ENCODE data around the gene ANKRD28.

DNA sequence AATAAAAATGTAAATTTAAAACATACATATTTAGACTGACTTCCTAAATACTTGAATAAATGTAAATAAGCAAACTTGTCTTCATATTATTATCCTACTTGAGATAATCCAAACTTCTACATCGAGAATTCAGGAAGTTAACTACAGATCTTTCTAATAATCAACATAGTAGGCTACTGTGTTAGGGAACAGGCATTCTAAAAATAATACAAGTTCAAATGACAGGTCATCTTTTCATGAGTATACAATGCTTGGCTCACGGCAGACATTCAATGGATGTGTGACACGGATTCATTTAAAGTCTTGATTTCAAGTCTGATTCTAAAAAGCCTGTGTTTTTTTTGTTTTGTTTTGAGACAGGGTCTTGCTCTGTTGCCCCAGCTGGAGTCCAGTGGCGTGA, 107.5 kb downstream of the ANKRD28 start:
- TF ChIP-seq, protein P1, sequence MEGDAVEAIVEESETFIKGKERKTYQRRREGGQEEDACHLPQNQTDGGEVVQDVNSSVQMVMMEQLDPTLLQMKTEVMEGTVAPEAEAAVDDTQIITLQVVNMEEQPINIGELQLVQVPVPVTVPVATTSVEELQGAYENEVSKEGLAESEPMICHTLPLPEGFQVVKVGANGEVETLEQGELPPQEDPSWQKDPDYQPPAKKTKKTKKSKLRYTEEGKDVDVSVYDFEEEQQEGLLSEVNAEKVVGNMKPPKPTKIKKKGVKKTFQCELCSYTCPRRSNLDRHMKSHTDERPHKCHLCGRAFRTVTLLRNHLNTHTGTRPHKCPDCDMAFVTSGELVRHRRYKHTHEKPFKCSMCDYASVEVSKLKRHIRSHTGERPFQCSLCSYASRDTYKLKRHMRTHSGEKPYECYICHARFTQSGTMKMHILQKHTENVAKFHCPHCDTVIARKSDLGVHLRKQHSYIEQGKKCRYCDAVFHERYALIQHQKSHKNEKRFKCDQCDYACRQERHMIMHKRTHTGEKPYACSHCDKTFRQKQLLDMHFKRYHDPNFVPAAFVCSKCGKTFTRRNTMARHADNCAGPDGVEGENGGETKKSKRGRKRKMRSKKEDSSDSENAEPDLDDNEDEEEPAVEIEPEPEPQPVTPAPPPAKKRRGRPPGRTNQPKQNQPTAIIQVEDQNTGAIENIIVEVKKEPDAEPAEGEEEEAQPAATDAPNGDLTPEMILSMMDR (IDR thresholded peaks at IDR 0.05): no peak
- TF ChIP-seq POLR2A (IDR thresholded peaks at IDR 0.05): no peak
- TF ChIP-seq EP300 (IDR thresholded peaks at IDR 0.05): no peak

Data from ovary (tissue), 3 donors.